GM19397 (cell line): ENCODE data around the gene SERPINF2.
"Not testable (repeated sequence)": the region's sequence is repeated elsewhere in the genome, so short reads cannot be mapped to it uniquely, and the experiment has no call there.

ENCODE experiments used
- ATAC-seq: cut with Tn5 transposase; IDR thresholded peaks from one replicate; pipeline ENCODE4 v1.9.1; 2021; ENCODE audit warnings: mild to moderate bottlenecking, moderate library complexity; ENCODE audit not compliant: unreplicated experiment

SERPINF2 gene

DNA sequence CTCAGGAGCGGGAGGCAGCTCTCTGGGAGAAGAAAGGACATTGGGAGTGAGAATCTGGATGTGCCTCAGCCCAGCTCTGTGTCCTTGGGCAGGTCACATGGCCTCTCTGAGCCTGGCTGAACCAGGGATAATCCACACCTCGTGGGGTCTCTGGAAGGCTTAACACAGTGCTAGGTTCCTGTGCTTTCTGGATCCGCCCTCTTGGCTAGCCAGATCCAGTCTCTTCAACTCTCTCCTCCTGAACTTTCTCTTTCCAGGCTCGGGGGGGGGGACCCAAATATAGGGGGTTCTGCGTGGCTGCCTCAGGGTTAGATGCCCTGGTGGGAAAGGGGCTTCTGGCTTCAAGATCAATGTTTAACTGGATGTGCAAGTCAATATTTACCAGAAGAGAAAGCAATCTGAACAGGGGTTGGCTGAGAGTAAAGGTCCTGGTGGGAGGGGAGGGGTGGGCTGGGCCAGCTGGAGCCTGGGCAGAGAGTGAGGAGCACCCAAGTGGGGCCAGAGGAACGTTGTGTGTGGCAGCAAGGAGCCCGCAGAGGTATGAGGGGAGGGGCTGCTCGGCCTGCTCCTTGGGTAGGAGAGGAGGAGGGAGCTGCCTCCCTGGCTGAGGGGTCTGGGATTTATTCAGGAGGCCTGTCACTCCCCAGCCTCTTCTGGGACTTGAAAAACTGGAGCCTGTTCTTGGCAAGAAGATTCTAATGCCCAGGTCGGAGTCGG lies at the start of gene SERPINF2:
Gene SERPINF2 (plus strand): TSS at position 501 of the 717 bp plus-strand sequence. CDS start 2,125 bp downstream, outside the sequence.
- ATAC-seq, result no peak

GRCh38 chr17:1693339-1693738 lies 49.3 kb upstream of the SERPINF2 start:
- ATAC-seq, result no peak

GRCh38 chr17:1695365-1695764 lies 47.3 kb upstream of the SERPINF2 start:
- ATAC-seq, result no peak

- ATAC-seq, result no peak
These were observed 45.0 kb upstream of the SERPINF2 start for GRCh38 chr17:1697681-1698080.

GRCh38 chr17:1699891-1700290 lies 42.8 kb upstream of the SERPINF2 start:
- ATAC-seq, result not testable (repeated sequence)

DNA sequence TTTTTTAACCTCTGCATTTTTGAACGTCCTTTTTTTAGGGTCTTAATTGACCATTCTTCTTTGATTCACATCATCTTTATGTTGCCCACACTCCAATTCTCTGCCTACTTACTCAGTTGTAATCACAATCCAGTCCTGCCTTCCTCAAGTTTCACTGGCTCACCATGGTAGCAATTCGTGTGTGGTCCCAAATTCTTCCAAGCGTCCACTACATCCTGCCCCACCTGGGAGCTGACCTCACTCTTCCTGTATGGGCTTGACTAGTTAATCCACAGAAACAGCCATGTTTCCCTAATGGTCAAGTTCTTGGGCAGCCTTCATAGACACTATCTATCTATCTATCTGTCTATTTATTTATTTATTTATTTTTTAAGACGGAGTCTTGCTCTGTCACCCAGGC lies 39.6 kb upstream of the SERPINF2 start:
- ATAC-seq, result no peak

GRCh38 chr17:1705004-1705403 lies 37.7 kb upstream of the SERPINF2 start:
- ATAC-seq, result no peak

- no peak for ATAC-seq
These were observed 35.6 kb upstream of the SERPINF2 start for GRCh38 chr17:1707107-1707506.

DNA sequence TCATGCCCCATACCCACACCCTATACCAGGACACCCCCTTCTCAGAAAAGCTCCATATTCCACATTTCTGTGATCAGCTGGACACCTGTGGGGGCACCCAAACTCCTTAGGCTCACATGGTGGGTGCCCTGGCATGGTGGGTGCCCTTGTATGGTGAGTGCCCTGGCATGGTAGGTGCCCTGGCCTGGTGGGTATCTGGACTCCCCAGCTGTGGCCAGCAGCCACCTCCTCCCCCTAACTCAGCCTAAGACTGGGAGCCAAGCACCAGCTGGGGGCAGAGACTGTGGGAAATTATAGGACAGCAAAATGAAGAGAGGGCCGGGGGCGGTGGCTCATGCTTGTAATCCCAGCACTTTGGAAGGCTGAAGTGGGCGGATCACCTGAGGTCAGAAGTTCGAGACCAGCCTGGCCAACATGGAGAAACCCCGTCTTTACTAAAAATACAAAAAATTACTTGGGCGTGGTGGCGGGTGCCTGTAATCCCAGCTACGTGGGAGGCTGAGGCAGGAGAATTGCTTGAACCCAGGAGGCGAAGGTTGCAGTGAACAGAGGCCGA lies 33.8 kb upstream of the SERPINF2 start:
- not testable (repeated sequence) for ATAC-seq

DNA sequence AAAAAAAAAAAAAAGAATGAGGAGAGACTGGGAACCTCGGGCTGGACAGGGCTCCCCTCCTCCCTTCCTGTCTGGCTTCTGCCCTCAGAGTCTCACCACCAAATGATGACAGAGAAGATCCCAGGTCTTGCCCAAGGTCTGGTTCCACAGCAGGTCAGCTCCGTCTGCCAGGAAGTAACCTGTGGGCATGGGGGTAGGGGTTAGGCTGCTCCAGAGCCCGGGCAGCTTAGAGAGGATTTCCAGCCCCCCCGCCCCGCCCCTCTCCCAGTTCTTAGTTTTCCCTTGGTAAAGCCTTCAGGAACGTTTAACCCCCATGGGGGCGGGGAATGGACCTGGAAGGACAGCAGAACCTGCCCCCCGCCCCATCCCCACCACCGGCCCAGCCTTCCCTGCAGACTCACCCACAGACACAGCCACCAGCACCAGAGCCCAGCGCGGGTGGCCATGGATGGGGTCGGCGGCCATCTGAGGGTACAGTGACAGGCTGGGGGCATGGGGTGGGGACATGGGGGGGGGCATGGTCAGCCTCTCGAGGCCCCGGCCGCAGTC lies 33.2 kb upstream of the SERPINF2 start:
- no peak for ATAC-seq

- ATAC-seq, result no peak
These were observed 32.5 kb upstream of the SERPINF2 start, which contains the start of gene TLCD2 for GRCh38 chr17:1709971-1710806. Gene TLCD2 (minus strand): TSS chr17:1710377. CDS start chr17:1710242, 135 bp downstream.

DNA sequence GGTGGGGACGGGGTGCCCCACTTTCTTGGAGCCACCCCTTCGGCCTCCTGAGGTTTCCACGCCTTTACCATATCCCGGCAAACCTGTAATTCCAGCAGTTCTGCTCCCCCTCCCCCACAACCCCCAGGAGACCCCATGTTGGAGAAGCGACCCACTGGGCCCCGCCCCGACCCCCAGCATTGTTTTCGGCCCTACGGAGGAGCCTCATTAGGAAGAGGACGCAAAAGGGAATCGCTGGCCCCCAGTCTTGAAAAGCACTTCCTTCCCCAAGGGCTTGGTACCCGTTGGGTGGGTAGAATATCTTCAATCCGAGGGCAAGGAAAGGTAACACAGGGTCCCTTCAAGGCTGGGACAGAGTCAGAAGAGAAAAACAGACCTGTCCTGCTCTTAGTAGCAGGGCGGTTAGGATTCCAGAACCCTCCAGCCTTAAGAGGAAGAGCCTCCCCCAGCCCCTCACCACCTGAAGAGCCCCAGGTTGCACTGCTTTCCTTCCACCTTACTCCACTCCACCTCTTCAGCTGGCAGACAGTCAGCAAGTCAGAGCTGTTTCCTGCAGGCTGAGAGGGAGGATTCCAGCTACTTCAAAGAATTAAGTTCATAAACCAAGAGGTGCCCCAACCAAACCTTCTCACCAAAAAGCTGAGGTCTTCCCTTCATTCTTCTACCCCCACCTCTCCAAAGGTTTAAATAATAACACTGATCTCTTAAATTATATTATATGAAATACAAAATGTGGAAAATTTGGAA lies 31.7 kb upstream of the SERPINF2 start:
- no peak for ATAC-seq

- ATAC-seq, result no peak
These were observed 30.9 kb upstream of the SERPINF2 start for GRCh38 chr17:1711804-1712203.

- ATAC-seq, result no peak
These were observed 30.4 kb upstream of the SERPINF2 start for GRCh38 chr17:1712271-1712670.

- no peak for ATAC-seq
These were observed 29.4 kb upstream of the SERPINF2 start for GRCh38 chr17:1713160-1713877.

DNA sequence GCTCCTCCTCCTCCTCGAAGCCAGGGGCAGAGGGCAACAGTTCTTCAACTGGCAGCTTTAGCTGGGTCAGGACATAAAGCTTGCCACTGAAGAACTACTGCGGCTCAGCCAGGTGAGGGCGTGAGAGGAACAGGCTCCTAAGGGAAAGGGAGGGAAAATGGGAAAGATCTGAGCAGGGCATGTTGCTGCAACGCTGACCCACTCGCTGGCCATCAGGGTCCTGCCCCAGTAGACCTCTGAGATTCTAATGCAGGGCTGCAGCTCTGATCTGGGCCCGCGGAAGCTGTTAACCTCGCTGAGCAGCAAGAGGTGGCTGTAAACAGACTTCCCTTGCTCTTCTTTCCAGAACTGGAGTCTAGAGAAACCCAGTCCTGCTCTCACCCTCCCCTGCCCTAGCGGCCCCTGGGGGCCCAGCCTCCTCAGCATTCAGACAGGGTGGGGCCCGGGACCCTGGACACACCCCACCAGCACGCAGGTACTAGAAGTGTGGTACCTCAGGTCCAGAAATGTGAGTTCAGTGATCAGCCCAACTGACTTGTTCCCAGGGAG lies 28.7 kb upstream of the SERPINF2 start:
- no peak for ATAC-seq

GRCh38 chr17:1714427-1714979 lies 28.2 kb upstream of the SERPINF2 start:
- ATAC-seq, result no peak

DNA sequence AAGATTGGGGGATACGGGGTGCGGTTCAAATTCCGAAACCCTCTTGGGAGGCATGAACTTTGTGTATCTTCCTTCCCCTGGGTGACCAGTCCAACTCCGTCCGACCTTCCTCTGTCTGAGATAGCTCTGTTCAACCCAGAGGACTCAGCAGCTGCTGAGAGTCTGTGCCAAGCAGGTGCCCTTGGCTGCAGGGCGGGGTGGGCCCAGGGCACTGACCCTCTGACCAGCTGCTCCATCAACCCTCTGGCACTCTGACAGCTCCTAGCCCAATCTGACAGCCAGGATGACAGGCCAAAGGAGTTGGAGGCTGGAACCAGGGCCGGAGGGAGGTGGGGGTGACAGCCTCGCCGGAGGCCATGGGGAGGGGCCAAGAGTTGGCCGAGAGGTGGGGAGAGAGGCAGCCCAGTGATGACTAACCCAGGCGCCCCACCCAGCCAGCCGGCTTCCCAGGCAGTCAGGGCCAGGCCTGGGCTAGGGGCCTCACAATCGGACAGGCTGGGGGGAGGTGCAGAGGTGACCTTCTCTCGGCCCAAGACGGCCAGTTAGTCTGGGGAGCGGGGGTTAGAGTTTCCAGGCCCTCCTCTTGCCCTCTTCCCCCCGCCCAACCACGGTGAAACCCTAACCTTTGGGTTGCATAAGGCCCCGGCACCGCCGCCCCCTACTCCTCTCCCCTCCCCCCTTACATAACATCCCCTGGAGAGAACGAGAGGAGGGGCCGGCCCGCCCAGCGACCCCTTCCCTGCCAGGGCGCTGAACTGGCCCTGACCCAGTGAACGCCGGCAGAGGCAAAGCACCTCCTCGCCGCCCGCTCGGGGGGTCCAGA lies 27.5 kb upstream of the SERPINF2 start:
- no peak for ATAC-seq

GRCh38 chr17:1715803-1716075 lies 26.9 kb upstream of the SERPINF2 start:
- ATAC-seq, result no peak
